ENCODE measurements around the gene BEST2.

Gene BEST2

GRCh38 chr19:12796146-12797071 is 44.8 kb downstream of the BEST2 start:
- TF ChIP-seq, protein P1, sequence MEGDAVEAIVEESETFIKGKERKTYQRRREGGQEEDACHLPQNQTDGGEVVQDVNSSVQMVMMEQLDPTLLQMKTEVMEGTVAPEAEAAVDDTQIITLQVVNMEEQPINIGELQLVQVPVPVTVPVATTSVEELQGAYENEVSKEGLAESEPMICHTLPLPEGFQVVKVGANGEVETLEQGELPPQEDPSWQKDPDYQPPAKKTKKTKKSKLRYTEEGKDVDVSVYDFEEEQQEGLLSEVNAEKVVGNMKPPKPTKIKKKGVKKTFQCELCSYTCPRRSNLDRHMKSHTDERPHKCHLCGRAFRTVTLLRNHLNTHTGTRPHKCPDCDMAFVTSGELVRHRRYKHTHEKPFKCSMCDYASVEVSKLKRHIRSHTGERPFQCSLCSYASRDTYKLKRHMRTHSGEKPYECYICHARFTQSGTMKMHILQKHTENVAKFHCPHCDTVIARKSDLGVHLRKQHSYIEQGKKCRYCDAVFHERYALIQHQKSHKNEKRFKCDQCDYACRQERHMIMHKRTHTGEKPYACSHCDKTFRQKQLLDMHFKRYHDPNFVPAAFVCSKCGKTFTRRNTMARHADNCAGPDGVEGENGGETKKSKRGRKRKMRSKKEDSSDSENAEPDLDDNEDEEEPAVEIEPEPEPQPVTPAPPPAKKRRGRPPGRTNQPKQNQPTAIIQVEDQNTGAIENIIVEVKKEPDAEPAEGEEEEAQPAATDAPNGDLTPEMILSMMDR (IDR thresholded peaks at IDR 0.05), result peak; percentile 93

GRCh38 chr19:12797141-12797587 is 45.6 kb downstream of the BEST2 start:
- TF ChIP-seq, protein P1 (IDR thresholded peaks at IDR 0.05), result no peak

- TF ChIP-seq, protein P1 (IDR thresholded peaks at IDR 0.05), result no peak
These were observed 48.3 kb downstream of the BEST2 start for GRCh38 chr19:12799742-12800465.

DNA sequence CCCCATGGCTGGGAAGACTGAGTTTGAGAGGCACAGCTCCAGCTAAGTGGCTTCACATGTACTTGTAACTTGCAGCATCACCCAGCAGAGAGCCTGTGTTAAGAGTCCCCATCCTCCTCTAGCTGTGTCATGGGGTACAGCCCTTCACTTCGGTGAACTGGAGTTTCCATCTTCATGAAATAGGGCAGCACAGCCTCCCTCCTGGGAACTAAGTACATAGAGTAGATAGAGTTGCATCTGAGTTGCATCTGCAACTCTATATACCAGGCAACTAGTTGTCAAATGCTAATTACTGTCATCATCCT is 48.8 kb downstream of the BEST2 start:
- TF ChIP-seq, protein P1 (IDR thresholded peaks at IDR 0.05), result no peak

- TF ChIP-seq, protein P1 (IDR thresholded peaks at IDR 0.05), result no peak
These were observed 49.4 kb downstream of the BEST2 start for GRCh38 chr19:12800923-12801465.

- TF ChIP-seq, protein P1 (IDR thresholded peaks at IDR 0.05), result no peak
These were observed 50.1 kb downstream of the BEST2 start, which contains the start of the genes PRDX2 and THSD8 for GRCh38 chr19:12801466-12802266. TSS of gene PRDX2 (minus strand) at chr19:12801800. CDS start at chr19:12801261, 539 bp downstream. TSS of gene THSD8 (plus strand) at chr19:12802069. CDS start at chr19:12802072, 3 bp downstream.
